K562 (cell line): ENCODE data around the gene OR2V2. TPM values are rescaled to one million over a fixed set of nuclear protein-coding genes. Genes with fewer than 3 reads are reported as not detected.

ENCODE experiments used
- CREB5 ChIP-seq: fragments of 250-450 bp; sonication (Bioruptor Pico); IDR thresholded peaks from 2 replicates; pipeline ENCODE4 v1.5.0; 2020; ENCODE audit warnings: mild to moderate bottlenecking
- HNRNPH1 ChIP-seq: fragments of 200-400 bp; formaldehyde crosslinking; optimal IDR thresholded peaks from 2 replicates; pipeline ENCODE3; 2017; ENCODE audit warnings: low read depth, mild to moderate bottlenecking, low read length, moderate library complexity
- MITF ChIP-seq: IDR thresholded peaks from 2 replicates; pipeline ENCODE4 v1.6.1; 2014; ENCODE audit warnings: antibody characterized with exemption
- PBX2 ChIP-seq, 2 experiments: IDR thresholded peaks in 1 of 2; conservative IDR thresholded peaks in 1 of 2; 2 replicates each; pipeline ENCODE4 v1.6.1; 2016; ENCODE audit warnings: low read depth in 2 of 2, mild to moderate bottlenecking in 1 of 2, missing compliant biosample characterization in 1 of 2, missing genetic modification characterization in 1 of 2, moderate library complexity in 1 of 2
- SRSF1 ChIP-seq: fragments of 200-400 bp; formaldehyde crosslinking; IDR thresholded peaks from 2 replicates; pipeline ENCODE4 v1.6.1; 2017; ENCODE audit warnings: mild to moderate bottlenecking, low read depth, low read length, moderate library complexity
- SRSF7 ChIP-seq: fragments of 200-400 bp; formaldehyde crosslinking; optimal IDR thresholded peaks from 2 replicates; pipeline ENCODE3; 2017; ENCODE audit warnings: mild to moderate bottlenecking, low read depth, low read length
- SRSF9 ChIP-seq: fragments of 200-400 bp; formaldehyde crosslinking; IDR thresholded peaks from 2 replicates; pipeline ENCODE4 v1.6.1; 2017; ENCODE audit warnings: low read depth, low read length, borderline replicate concordance
- TSHZ1 ChIP-seq: fragments of 250-450 bp; sonication (Bioruptor Pico); IDR thresholded peaks from 2 replicates; pipeline ENCODE4 v1.4.0; 2020; ENCODE audit warnings: mild to moderate bottlenecking, moderate library complexity
- ZNF146 ChIP-seq: IDR thresholded peaks from one replicate; pipeline ENCODE4 v1.6.1; 2018; ENCODE audit warnings: missing compliant biosample characterization; ENCODE audit not compliant: unreplicated experiment
- ZNF184 ChIP-seq: sonication (generic); formaldehyde crosslinking; IDR thresholded peaks from 2 replicates; pipeline ENCODE4 v1.5.0; 2020; ENCODE audit warnings: missing genetic modification reagents
- ZSCAN32 ChIP-seq: fragments of 450-650 bp; formaldehyde crosslinking; IDR thresholded peaks from 2 replicates; pipeline ENCODE4 v1.4.0; 2020; ENCODE audit warnings: mild to moderate bottlenecking, moderate library complexity
- polyA plus RNA-seq, 8 experiments: library from polyadenylated mRNA; depleted of rRNA in 4 of 8; stranded (reverse) in 5 of 8; unstranded in 3 of 8; fragments of >200 nt; fragmentation: Nextera tagmentation in 2 of 8; fragmentation: Illumina TruSeq in 1 of 8; extraction: Ambion mirVana in 2 of 8; extraction: Trizol in 1 of 8; gene quantifications; 2 replicates each; pipeline versions ENCODE4 v1.2.1 to v1.2.3, GENCODE V29; 2011 to 2014; ENCODE audit warnings: inconsistent platforms in 1 of 8, missing spikeins in 1 of 8
- total RNA-seq, 7 experiments: library from RNA; depleted of rRNA in 6 of 7; stranded (reverse); fragments of >200 nt in 6 of 7; fragmentation: Illumina TruSeq in 2 of 7; extraction: Trizol in 2 of 7; gene quantifications; 2 replicates each; pipeline versions ENCODE4 v1.2.1 to v1.2.3, GENCODE V29; 2011 to 2021; ENCODE audit warnings: low replicate concordance in 1 of 7
- TF ChIP-seq, protein P1 (sequence below): fragments of 450-650 bp; IDR thresholded peaks from 2 replicates; pipeline ENCODE4 v1.6.1; 2017; ENCODE audit warnings: mild to moderate bottlenecking, moderate library complexity
- TF ChIP-seq, protein P2 (sequence below): sonication (generic); formaldehyde crosslinking; IDR thresholded peaks from 2 replicates; pipeline ENCODE4 v1.4.0; 2020; ENCODE audit warnings: mild to moderate bottlenecking, missing genetic modification reagents

OR2V2 gene
- total and polyA plus RNA-seq, 9 of the 15 experiments (the other 6 are each of a cell fraction or from before 2014, with no cell fraction given) = 0.01 TPM; not detected in 8

- TF ChIP-seq PBX2 (CRISPR knock-in tag; IDR thresholded peaks at IDR 0.05; ENCODE audit: low read depth) (no peak), PBX2 (tag; conservative IDR thresholded peaks at IDR 0.05; ENCODE audit: low read depth) (no peak), SRSF9 (no peak), ZNF146 (no peak), SRSF7 (no peak), ZNF184 (no peak), ZSCAN32 (CRISPR knock-in tag) (no peak), TSHZ1 (CRISPR knock-in tag) (no peak), MITF (no peak), CREB5 (CRISPR knock-in tag) (no peak), HNRNPH1 (no peak), SRSF1 (no peak)
- TF ChIP-seq, protein P1, sequence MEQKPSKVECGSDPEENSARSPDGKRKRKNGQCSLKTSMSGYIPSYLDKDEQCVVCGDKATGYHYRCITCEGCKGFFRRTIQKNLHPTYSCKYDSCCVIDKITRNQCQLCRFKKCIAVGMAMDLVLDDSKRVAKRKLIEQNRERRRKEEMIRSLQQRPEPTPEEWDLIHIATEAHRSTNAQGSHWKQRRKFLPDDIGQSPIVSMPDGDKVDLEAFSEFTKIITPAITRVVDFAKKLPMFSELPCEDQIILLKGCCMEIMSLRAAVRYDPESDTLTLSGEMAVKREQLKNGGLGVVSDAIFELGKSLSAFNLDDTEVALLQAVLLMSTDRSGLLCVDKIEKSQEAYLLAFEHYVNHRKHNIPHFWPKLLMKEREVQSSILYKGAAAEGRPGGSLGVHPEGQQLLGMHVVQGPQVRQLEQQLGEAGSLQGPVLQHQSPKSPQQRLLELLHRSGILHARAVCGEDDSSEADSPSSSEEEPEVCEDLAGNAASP = no peak
- TF ChIP-seq, protein P2, sequence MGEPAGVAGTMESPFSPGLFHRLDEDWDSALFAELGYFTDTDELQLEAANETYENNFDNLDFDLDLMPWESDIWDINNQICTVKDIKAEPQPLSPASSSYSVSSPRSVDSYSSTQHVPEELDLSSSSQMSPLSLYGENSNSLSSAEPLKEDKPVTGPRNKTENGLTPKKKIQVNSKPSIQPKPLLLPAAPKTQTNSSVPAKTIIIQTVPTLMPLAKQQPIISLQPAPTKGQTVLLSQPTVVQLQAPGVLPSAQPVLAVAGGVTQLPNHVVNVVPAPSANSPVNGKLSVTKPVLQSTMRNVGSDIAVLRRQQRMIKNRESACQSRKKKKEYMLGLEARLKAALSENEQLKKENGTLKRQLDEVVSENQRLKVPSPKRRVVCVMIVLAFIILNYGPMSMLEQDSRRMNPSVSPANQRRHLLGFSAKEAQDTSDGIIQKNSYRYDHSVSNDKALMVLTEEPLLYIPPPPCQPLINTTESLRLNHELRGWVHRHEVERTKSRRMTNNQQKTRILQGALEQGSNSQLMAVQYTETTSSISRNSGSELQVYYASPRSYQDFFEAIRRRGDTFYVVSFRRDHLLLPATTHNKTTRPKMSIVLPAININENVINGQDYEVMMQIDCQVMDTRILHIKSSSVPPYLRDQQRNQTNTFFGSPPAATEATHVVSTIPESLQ (CRISPR knock-in tag) = no peak
Observed at GRCh38 chr5:181167814-181168488, 20.6 kb downstream of the OR2V2 start (continued).
